ENCODE measurements around the gene TBL1X.

Gene TBL1X

GRCh38 chrX:9464435-9465371 lies at the start of gene TBL1X:
Gene TBL1X (plus strand): TSS chrX:9465058. CDS start chrX:9653587, 188,529 bp downstream.
- H3K27ac ChIP-seq = peak within 1 kb of the TSS; percentile 96
- TF ChIP-seq CTCF (conservative IDR thresholded peaks at IDR 0.05) = no peak
- TF ChIP-seq ZFX (IDR thresholded peaks at IDR 0.05) = no peak

- H3K27ac ChIP-seq = no peak overlapping the region
- no peak for TF ChIP-seq CTCF (conservative IDR thresholded peaks at IDR 0.05)
- no peak for TF ChIP-seq ZFX (IDR thresholded peaks at IDR 0.05)
Observed at GRCh38 chrX:9416562-9417348, 48.1 kb upstream of the TBL1X start.

- TF ChIP-seq CTCF (conservative IDR thresholded peaks at IDR 0.05) (no peak), ZFX (IDR thresholded peaks at IDR 0.05) (no peak)
- no peak overlapping the region for H3K27ac ChIP-seq
Observed at GRCh38 chrX:9418262-9418661, 46.6 kb upstream of the TBL1X start.

GRCh38 chrX:9420275-9421265 lies 44.3 kb upstream of the TBL1X start:
- TF ChIP-seq CTCF (conservative IDR thresholded peaks at IDR 0.05) (no peak), ZFX (IDR thresholded peaks at IDR 0.05) (no peak)
- no peak overlapping the region for H3K27ac ChIP-seq

- TF ChIP-seq CTCF (conservative IDR thresholded peaks at IDR 0.05) (no peak), ZFX (IDR thresholded peaks at IDR 0.05) (no peak)
- H3K27ac ChIP-seq = peak overlapping the region; percentile 2
Observed at GRCh38 chrX:9429767-9430166, 35.1 kb upstream of the TBL1X start.

GRCh38 chrX:9430346-9430921 lies 34.4 kb upstream of the TBL1X start:
- TF ChIP-seq CTCF (conservative IDR thresholded peaks at IDR 0.05) = no peak
- no peak for TF ChIP-seq ZFX (IDR thresholded peaks at IDR 0.05)
- H3K27ac ChIP-seq = peak overlapping the region; percentile 2
